ENCODE results near the gene CZIB.

- no peak for TF ChIP-seq ELK1 (IDR thresholded peaks at IDR 0.05; ENCODE audit: borderline replicate concordance, low read depth, low read length)
- TF ChIP-seq CHD1 (IDR thresholded peaks at IDR 0.05; ENCODE audit: low read depth, low read length), result no peak
- TF ChIP-seq CTCF (conservative IDR thresholded peaks at IDR 0.05; ENCODE audit: low read depth, low read length), result no peak
- TF ChIP-seq SMC3 (IDR thresholded peaks at IDR 0.05; ENCODE audit: low read depth, low read length), result no peak
- TF ChIP-seq RAD21 (IDR thresholded peaks at IDR 0.05; ENCODE audit: low read length), result no peak
- TF ChIP-seq POLR2A (IDR thresholded peaks at IDR 0.05; ENCODE audit: low read depth, low read length), result no peak
- no peak for TF ChIP-seq USF2 (IDR thresholded peaks at IDR 0.05; ENCODE audit: low read depth, low read length)
- no peak for TF ChIP-seq RFX5 (IDR thresholded peaks at IDR 0.05; ENCODE audit: low read depth, low read length)
- TF ChIP-seq BHLHE40 (IDR thresholded peaks at IDR 0.05; ENCODE audit: low read depth, low read length), result no peak
Measured at GRCh38 chr1:53195246-53196016, 25.0 kb downstream of the CZIB start.

Measured in IMR-90 (cell line).